ENCODE measurements around the gene TBX2.
"Not testable (repeated sequence)": the region's sequence is repeated elsewhere in the genome, so short reads cannot be mapped to it uniquely, and the experiment has no call there.

Gene TBX2

DNA sequence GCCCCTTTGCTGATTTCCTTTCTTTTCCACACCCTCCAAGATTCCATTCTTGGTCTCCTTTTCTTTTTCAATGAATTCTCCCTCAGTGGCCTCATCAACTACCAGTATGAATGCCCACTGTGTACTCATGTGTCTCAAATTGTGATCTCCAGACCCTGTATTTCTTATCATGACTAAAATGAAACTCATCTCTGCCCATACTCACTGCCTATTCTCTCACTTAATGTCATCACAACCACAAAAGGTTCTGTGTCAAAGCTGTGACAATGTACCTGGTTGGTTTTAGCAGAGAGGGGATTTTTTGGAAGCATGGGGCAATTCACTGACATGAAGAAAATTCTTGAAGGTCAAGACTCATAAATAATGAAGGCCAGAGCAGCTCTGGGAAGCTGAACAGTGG is 41.1 kb downstream of the TBX2 start:
- no peak for DNase-seq

- DNase-seq, result not testable (repeated sequence)
Observed at GRCh38 chr17:61441507-61441906, 41.9 kb downstream of the TBX2 start.

DNA sequence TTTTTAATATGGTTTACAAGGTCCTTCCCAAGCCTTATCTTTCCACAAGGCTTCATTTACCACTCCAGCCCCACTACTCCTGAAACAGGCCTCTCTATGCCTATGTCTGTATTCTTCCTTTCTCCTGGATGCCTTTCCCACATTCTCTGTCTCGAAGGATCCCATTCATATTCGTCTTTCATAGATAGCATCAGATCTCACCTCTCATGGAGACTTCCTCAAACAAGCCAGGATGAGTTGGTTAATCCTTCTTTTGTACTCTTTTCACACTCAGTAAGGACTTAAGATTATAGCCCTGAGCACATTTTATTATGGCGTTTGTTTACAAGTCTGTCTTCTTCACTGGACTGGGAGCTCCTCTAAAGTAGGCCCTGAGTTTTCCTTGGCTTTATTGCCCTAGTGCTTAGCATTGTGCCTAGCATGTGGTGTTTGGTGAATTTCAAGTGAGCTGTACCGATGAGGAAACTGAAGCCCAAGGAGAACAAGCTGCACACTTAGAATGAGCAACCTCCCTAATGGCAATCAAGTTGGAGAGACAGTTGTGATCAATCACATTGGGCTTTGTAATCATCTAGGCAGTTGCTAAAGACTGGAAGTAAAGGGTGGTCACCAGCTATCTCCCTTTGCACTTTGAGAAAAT is 42.6 kb downstream of the TBX2 start:
- DNase-seq, result no peak

- no peak for DNase-seq
Observed at GRCh38 chr17:61442878-61443474, 43.3 kb downstream of the TBX2 start.

DNA sequence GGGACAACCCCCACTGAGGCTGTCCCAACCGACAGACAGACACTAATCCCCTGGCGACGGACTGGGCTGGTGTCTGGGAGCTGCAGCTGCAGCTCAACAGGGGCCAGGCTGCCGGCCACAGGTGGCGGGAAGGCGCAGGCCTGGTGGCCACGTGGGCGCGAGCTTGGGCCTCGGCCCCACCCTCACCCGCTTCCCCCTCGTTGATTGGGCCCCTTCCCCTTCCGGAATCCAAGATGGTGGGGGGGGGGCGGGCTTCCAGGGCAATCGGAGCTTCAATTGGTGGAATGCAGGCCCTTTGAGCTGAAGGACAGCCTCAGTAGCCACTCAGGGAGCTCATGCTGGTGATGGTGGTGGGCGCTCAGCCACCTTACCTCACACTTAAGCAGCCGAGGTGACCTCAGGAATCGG is 43.8 kb downstream of the TBX2 start:
- no peak for DNase-seq

DNA sequence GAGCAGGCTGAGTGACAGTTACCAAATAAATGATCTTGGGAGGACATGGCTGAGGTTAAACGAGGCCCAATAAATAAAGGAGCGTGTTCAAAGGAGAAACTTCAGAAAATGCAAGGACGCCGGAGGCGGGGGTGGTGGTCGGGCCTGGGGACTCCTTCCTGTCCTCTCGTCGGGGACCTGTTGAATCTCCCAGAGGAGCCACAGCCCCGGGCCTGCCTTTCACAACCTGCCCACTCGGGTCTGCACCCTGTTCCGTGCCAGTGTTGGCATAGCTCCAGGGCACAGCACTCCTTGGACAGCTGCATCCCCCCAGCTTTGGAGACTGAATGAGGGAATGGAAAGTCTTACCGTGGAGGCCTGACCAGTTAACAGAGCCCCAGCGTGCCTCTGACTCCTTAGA is 44.4 kb downstream of the TBX2 start:
- no peak for DNase-seq

DNA sequence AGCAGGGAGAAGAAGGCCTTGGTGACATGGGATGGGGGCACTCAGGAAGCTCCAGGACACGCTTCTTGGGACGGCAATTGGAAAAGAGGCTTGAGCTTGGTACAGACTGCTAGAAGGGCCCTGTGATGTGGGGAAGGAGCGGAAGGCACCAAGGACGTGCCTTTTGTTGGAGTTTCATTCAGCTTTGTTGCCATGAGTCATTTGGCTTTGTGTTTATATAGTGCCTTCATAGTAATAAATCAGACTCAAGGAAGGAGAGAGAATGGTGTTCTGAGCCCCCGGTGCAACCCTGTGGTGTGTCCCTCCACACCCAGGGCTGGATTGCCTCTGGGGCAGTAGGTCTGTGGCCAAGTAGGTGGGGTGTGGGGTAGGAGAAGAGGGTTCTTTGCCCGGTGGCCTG is 45.2 kb downstream of the TBX2 start:
- DNase-seq, result no peak

- DNase-seq, result no peak
Observed at GRCh38 chr17:61447358-61447757, 47.7 kb downstream of the TBX2 start.

DNA sequence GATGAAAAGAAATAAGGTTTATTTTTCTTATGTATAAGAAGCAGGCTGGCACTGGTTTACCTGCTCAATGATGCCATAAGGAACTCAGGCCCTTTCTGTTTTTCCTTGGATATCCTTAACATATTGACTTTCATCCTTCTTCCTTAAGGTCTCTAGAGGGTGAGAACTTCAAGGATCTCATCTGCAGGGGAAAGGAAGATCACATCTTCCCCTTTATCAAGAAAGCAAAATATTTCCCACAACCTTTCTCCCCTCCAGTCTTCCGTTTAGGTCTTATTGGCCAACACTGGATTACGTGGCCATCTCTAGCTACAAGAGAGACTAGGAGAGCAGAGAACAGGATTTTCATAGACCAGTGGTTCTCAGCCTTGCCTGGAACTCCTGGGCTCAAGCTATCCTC is 48.4 kb downstream of the TBX2 start:
- no peak for DNase-seq

DNA sequence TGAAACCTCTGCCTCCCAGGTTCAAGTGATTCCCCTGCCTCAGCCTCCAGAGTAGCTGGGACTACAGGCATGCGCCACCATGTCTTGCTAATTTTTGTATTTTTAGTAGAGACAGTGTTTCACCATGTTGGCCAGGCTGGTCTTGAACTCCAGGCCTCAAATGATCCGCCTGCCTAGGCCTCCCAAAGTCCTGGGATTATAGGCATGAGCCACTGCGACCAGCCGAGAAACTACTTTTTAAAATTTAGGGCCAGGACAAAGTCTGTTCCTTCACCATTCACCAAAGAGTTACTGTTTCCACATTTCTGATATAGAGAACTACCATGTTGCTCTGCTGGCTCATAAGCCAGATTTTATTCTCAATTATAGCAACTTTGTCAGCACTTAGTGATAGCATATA is 49.5 kb downstream of the TBX2 start:
- DNase-seq, result not testable (repeated sequence)

DNA sequence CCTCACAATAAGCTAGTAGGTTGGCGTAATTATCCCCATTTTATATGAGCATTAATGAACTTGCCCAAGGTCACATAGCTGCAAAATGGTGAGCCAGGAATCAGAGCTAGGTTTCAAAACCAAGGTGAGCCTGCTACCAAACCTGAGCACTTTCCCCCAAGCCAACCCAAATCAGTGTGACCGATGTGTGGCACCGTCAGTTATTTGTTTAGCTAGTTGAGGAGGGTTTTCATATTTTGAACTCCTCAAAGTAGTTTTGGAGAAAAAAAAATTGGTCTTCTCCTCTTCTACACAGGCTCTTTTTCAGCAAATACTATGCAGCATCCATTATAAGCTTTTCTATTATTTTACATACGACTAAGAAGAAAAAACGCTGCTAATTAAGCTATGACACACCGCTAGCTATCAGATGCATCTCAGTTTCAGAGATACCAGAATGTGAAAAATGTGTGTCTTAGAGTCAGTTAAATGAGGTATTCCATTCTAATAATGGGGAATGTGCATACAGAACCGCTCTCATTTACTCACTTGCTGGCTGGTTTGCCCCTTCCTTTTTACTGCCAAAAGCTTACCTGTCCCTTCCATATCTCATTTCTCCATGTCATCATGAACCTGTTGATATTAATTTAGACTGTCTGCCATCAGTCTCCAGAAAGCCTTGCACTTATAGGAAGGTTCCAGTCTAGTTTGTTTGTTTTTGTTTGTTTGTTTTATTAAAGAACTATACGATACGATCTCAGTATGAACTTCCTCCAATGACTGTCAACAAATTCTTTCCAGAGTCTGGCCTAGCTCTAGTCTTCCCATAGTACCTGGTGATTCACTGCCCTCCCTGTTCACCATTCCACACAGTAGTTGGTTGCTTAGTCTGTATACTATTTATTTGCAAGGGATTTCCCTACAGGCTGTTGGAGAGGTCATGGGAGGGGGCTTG is 50.3 kb downstream of the TBX2 start:
- no peak for DNase-seq

DNA sequence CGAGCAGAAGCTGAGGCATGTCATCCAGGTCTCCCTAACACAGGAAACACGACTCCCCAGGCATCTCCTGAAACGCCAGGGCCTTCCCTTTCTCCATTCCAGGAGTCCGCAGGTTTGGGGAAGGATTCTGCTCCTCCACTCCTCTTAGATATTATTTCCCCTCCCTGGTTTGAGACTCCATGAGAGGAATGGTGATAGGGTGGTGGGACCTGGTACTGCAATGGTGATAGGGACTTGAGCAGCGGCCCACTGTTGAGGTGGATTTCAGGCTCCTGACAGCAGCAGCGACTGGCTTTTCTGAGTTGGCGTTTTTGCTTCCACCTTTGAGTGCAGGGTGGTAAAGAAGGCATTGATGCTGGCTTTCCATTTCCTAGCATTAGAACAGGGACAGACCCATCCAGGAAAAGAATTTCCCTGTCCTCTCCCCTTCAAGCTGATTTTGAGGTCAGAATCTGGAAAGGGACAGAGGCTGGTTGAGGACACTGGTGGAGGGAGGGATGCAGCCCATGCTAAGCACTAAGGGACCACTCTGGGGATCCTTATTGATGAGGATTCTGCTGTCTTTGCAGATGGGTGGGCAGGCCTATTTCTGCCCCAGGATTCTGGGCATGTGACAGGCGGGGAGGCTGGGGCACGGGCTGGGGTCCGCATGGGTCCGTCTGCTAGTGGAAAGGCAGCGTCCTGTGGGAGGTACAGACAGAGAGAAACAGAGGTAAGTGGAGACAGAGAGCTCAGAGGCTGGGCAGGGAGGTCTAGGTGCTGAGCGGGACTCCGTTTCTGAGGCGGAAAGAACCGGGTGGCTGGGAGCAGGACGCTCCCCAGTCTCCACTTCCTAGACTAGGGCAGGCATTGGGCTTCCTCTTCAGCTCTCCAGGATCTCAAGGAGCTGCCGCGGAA is 51.2 kb downstream of the TBX2 start:
- no peak for DNase-seq

DNA sequence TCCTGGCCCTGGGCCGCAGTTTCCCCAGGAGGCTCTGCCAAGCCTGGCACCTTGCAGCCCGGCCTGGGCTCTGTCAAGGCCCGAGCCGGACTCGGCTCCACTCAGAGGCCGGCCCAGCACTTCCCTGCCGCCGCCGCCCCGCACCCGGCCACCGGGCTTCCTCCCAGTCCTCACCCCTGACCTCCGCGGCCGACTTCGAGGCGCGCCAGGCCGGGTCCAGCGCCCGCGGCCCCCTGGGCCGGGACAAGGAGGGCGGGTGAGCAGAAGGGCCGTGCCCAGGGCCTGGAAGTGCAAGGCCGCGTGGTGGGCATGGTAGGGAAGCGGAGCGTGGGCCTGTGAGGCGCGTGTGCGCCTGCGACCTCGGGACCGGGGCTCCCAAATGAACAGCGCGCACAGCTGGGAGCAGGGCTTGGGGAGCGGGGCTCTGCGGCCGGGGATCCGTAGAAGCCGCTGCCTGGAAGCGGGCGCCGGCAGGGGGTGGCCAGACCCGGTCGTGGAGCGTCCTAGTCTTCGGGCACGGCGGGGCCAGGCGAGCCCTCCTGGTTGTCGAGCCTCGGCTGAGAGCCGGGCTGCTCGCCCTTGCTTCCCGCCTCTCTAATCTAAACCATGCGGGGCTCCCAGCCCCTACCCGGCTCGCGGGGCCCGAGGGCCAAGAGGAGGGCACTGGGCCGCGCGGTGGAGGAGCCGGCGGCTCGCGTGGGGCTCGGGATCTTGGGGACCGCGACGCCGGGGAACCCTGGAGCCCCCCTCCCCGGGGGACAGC is 52.1 kb downstream of the TBX2 start:
- DNase-seq, result no peak

DNA sequence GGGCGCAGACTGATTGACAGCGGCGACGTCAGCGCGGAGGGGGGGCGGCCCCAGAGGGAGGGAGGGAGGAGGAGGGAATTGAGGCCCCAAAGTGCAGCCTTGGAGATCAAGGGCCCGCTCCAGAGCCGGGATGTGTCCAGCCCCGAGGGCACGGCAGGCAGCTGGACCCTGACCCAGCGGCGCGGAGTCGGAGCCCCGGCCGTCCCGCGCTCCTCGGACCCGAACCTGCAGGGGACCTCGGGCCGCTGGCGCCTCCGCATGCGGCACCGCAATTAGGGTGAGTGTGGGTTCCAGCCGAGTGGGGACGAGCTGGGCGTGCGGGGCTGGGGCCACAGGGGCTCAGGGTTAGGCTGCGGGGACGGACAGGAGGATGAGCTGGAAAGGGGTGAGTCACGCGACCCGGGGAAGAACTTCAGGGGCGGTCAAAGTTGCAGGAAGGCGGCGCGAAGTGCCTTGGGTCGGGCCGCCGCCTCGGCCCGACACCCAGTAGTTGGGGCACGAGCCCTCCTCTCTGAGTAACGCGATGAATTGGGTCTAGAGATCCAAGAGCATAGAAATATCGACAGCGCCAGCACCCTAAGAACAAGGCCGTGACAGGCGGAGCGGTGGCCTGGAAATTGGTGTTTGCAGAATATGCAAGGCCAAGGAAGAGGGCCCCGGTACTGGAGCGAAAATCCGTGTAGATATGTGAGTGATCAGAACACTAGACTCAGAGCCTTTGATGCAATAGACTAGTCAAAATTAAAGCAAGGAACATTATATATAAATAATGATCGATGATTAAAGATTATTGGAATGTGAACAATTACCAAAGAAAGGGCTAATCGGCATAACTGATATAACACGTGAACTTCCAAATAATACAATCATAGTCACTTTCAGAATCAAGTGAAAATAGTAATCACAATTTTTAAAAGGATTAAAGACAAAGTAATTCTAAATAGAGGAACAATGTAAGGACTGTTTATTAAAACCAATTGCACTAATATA is 53.0 kb downstream of the TBX2 start, which contains the start of gene TBX4:
Gene TBX4, plus strand, starts transcription at position 122 of the 990 bp plus-strand sequence. CDS start 4,069 bp downstream, outside the sequence.
- DNase-seq, result no peak

- no peak for DNase-seq
Observed at GRCh38 chr17:61453566-61454380, 54.1 kb downstream of the TBX2 start.

GRCh38 chr17:61454381-61455323 is 55.0 kb downstream of the TBX2 start:
- no peak for DNase-seq

DNA sequence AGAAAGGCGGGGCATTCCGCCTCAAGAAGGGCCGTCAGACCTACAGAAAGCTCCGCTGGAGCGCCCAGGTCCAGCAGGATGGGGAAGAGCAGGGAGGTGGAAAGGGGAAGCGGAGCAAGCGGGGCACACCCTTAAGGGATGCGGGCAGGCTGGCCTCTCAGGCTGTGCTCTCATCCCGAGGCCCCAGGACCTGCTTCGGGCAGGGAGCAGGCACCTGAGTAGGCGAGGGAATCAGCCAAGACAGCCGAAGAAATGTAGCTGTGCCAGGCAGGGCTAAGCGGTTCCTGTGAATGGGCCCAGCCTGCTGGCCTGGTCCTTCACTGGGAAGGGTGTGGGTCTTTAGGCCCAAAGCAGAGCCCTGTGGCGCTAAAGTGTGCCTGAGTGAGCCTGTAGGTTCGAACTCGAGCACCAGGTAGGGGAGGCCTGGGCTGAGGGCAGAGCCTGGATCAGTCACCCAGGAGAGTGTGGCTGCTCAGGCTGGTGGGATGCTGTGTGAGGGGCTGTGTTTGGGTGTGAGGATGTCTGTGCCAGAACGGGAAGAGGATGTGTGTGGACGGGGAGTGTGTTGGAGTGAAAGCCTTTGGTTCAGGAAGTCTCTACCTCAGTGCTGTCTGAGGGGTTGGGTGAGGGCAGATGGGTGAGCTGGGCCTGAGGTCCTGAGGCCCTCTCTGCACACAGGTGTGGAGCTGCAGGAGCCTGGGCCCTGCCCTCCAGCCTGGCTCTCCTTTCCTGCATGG is 55.8 kb downstream of the TBX2 start:
- no peak for DNase-seq

Data from NCI-H510A treated with DMSO at 0.1 percent for 48 hours (cell line).